Calu3 (cell line): ENCODE data around the gene PLEKHA6. TPM values are rescaled to one million over a fixed set of nuclear protein-coding genes. Genes with fewer than 3 reads are reported as not detected.
A peak's percentile ranks its signal among the peaks of the same experiment; 100 is the strongest.
"Not testable (repeated sequence)": the region's sequence is repeated elsewhere in the genome, so short reads cannot be mapped to it uniquely, and the experiment has no call there.

Source experiments
- BruUV-seq: library from RNA; stranded (reverse); fragments of 400-500 nt; replicated peaks from 2 replicates; lab custom pipeline; 2021; lab: Mats Ljungman, UMichigan
- CTCF ChIA-PET: fragments of 300-600 bp; sonication (Branson Sonifier 250); formaldehyde crosslinking; loops from one replicate; lab custom pipeline; 2022; ENCODE audit warnings: antibody characterized with exemption; lab: Charles Lee
- DNase-seq: peaks from one replicate; pipeline ENCODE4 v3.0.0; 2022
- H3K27ac Mint-ChIP-seq: one replicate; pipeline ENCODE4 v1.8.0; 2022; ENCODE audit warnings: mixed read lengths; ENCODE audit not compliant: unreplicated experiment
- H3K27me3 Mint-ChIP-seq: one replicate; pipeline ENCODE4 v1.8.0; 2022; ENCODE audit warnings: mixed read lengths; ENCODE audit not compliant: unreplicated experiment
- H3K36me3 Mint-ChIP-seq: one replicate; pipeline ENCODE4 v1.8.0; 2022; ENCODE audit warnings: mild to moderate bottlenecking, moderate library complexity, mixed read lengths; ENCODE audit not compliant: insufficient read depth, unreplicated experiment
- H3K4me1 Mint-ChIP-seq: one replicate; pipeline ENCODE4 v1.8.0; 2022; ENCODE audit warnings: mild to moderate bottlenecking, low read depth, mixed read lengths; ENCODE audit not compliant: unreplicated experiment
- H3K4me3 Mint-ChIP-seq: one replicate; pipeline ENCODE4 v1.8.0; 2022; ENCODE audit warnings: mild to moderate bottlenecking, low read depth, moderate library complexity, mixed read lengths; ENCODE audit not compliant: unreplicated experiment
- H3K9me3 Mint-ChIP-seq: one replicate; pipeline ENCODE4 v1.8.0; 2022; ENCODE audit warnings: low read depth, mixed read lengths; ENCODE audit not compliant: unreplicated experiment
- CTCF ChIP-seq: fragments of 200-600 bp; IDR thresholded peaks from one replicate; pipeline ENCODE4 v1.8.0; 2022; ENCODE audit warnings: antibody characterized with exemption; ENCODE audit not compliant: unreplicated experiment
- intact Hi-C: fragments of 100-400 bp; cut with micrococcal nuclease; formaldehyde crosslinking; loops from one replicate; pipeline ENCODE4 v1.10.0; 2022; ENCODE audit not compliant: unreplicated experiment
- total RNA-seq: library from RNA; stranded (reverse); gene quantifications from 2 replicates; pipeline ENCODE4 v1.2.3, GENCODE V29; 2022

Gene PLEKHA6
- total RNA-seq, 1 experiment from 2014 or later: 101 TPM

- intact Hi-C loops: loop anchor here (5.0 kb wide), 1 partner anchor 46 kb away; no protein-coding TSS in a partner anchor
- H3K36me3 Mint-ChIP-seq: peaks cover 11% of the 10 kb centered on the region
- CTCF ChIA-PET: interaction anchor here (0.7 to 1.4 kb wide), 4 partner anchors 10 to 100 kb away, joined by 3 to 4 read pairs (median 4); no protein-coding TSS in a partner anchor
- peaks cover 33% of the 10 kb centered on the region for H3K4me1 Mint-ChIP-seq
- H3K4me3 Mint-ChIP-seq: no peak overlapping the region
- H3K9me3 Mint-ChIP-seq: no peaks in the 10 kb centered on the region
- BruUV-seq: no TSS peak
- H3K27me3 Mint-ChIP-seq: no peaks in the 10 kb centered on the region
- no peak overlapping the region for H3K27ac Mint-ChIP-seq
- TF ChIP-seq CTCF: no peak
- DNase-seq: no peak
Measured at GRCh38 chr1:204333427-204333826, 26.3 kb downstream of the PLEKHA6 start.

- TF ChIP-seq CTCF: no peak
- intact Hi-C loops: loop anchor here (5.0 kb wide), 1 partner anchor 45 kb away; no protein-coding TSS in a partner anchor
- H3K27me3 Mint-ChIP-seq: no peaks in the 10 kb centered on the region
- BruUV-seq: no TSS peak
- peak; percentile 56 for DNase-seq
- peak overlapping the region; percentile 72 for H3K27ac Mint-ChIP-seq
- CTCF ChIA-PET: interaction anchor here (0.7 to 1.4 kb wide), 11 partner anchors 12 to 174 kb away, joined by 3 to 8 read pairs (median 4); no protein-coding TSS in a partner anchor
- peaks cover 11% of the 10 kb centered on the region for H3K36me3 Mint-ChIP-seq
- peaks cover 29% of the 10 kb centered on the region for H3K4me1 Mint-ChIP-seq
- no peaks in the 10 kb centered on the region for H3K9me3 Mint-ChIP-seq
- H3K4me3 Mint-ChIP-seq: peak overlapping the region; percentile 69
Measured at GRCh38 chr1:204331847-204332487, 27.8 kb downstream of the PLEKHA6 start.

GRCh38 chr1:204331275-204331674 is 28.5 kb downstream of the PLEKHA6 start:
- Mint-ChIP-seq H3K4me1 (peaks cover 29% of the 10 kb centered on the region), H3K36me3 (peaks cover 11% of the 10 kb centered on the region), H3K4me3 (peak overlapping the region; percentile 69), H3K27ac (peak overlapping the region; percentile 72), H3K9me3 (no peaks in the 10 kb centered on the region), H3K27me3 (no peaks in the 10 kb centered on the region)
- intact Hi-C loops: loop anchor here (5.0 kb wide), 1 partner anchor 44 kb away; no protein-coding TSS in a partner anchor
- TF ChIP-seq CTCF: no peak
- BruUV-seq: TSS peak; percentile 43
- peak; percentile 81 for DNase-seq
- CTCF ChIA-PET: interaction anchor here (0.6 to 1.4 kb wide), 20 partner anchors 8 to 205 kb away, joined by 3 to 11 read pairs (median 4); no protein-coding TSS in a partner anchor

GRCh38 chr1:204327870-204328269 is 31.9 kb downstream of the PLEKHA6 start:
- Mint-ChIP-seq H3K4me1 (peaks cover 47% of the 10 kb centered on the region), H3K36me3 (peaks cover 11% of the 10 kb centered on the region)
- BruUV-seq, DNase-seq, H3K27ac Mint-ChIP-seq, H3K4me3 Mint-ChIP-seq, H3K27me3 Mint-ChIP-seq, intact Hi-C loops, H3K9me3 Mint-ChIP-seq: not testable (repeated sequence)
- CTCF ChIA-PET: interaction anchor here (0.6 to 0.8 kb wide), 2 partner anchors 11 to 236 kb away, joined by 3 to 4 read pairs; no protein-coding TSS in a partner anchor
